Activated B cell treated with CpG ODN at 0.5 μM for 24 hours (primary cell): ENCODE measurements around the gene RAB6B. TPM values are rescaled to one million over a fixed set of nuclear protein-coding genes. Genes with fewer than 3 reads are reported as not detected.

Experiments used
- ATAC-seq: fragments of 200-7000 bp; cut with Tn5 transposase; one replicate; pipeline ENCODE4 v1.10.0; 2021; ENCODE audit warnings: low read depth, mild to moderate bottlenecking, moderate library complexity
- CTCF ChIA-PET: fragments of 350-600 bp; sonication (Branson Sonifier 250); formaldehyde crosslinking; loops from one replicate; lab custom pipeline; 2021; ENCODE audit warnings: antibody characterized with exemption; lab: Charles Lee
- POLR2A ChIA-PET: fragments of 350-600 bp; sonication (Branson Sonifier 250); formaldehyde crosslinking; loops from one replicate; lab custom pipeline; 2021; ENCODE audit warnings: antibody characterized with exemption; lab: Charles Lee
- DNase-seq: peaks from one replicate; pipeline ENCODE4 v3.0.0; 2022
- H3K27ac Mint-ChIP-seq: one replicate; pipeline ENCODE4 v1.8.0; 2020; ENCODE audit warnings: mixed read lengths
- H3K27me3 Mint-ChIP-seq: one replicate; pipeline ENCODE4 v1.8.0; 2021; ENCODE audit warnings: mixed read lengths
- H3K36me3 Mint-ChIP-seq: one replicate; pipeline ENCODE4 v1.8.0; 2021; ENCODE audit warnings: low read depth, mixed read lengths
- H3K4me1 Mint-ChIP-seq: one replicate; pipeline ENCODE4 v1.8.0; 2021; ENCODE audit warnings: mixed read lengths
- H3K4me3 Mint-ChIP-seq: one replicate; pipeline ENCODE4 v1.8.0; 2020; ENCODE audit warnings: mild to moderate bottlenecking, mixed read lengths
- H3K9me3 Mint-ChIP-seq: one replicate; pipeline ENCODE4 v1.8.0; 2020; ENCODE audit warnings: mixed read lengths
- intact Hi-C: fragments of 100-400 bp; cut with micrococcal nuclease; formaldehyde crosslinking; loops from one replicate; pipeline ENCODE4 v1.15.1; 2024
- total RNA-seq: library from RNA; stranded (reverse); gene quantifications from 2 replicates; pipeline ENCODE4 v1.2.3, GENCODE V29; 2022
- TF ChIP-seq, protein P1 (sequence below): fragments of 200-600 bp; IDR thresholded peaks from one replicate; pipeline ENCODE4 v1.8.0; 2022; ENCODE audit warnings: antibody characterized with exemption, mild to moderate bottlenecking

RAB6B gene
- total RNA-seq, 1 donor from 2014 or later = not detected

DNA sequence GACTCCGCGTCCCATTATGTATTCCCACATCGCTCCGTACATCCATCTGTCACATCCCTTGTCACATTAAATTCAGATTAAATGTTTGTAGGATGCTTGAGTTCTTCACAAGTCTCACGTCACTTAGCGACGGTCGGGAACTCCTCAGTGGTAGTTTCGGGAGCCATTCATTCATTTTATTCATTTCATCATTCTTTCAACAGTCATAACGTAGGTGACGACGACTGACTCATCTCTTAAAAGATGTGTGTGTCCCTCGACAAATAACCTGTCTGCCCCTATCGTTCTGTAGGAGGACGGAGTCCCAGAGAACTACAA, 90.3 kb downstream of the RAB6B start:
- Mint-ChIP-seq H3K27me3 (peaks cover 6% of the 10 kb centered on the region), H3K9me3 (no peaks in the 10 kb centered on the region), H3K4me3 (peak overlapping the region; percentile 96), H3K27ac (peak overlapping the region; percentile 95), H3K4me1 (peaks cover 21% of the 10 kb centered on the region), H3K36me3 (peaks cover 36% of the 10 kb centered on the region)
- no peak for DNase-seq
- TF ChIP-seq, protein P1, sequence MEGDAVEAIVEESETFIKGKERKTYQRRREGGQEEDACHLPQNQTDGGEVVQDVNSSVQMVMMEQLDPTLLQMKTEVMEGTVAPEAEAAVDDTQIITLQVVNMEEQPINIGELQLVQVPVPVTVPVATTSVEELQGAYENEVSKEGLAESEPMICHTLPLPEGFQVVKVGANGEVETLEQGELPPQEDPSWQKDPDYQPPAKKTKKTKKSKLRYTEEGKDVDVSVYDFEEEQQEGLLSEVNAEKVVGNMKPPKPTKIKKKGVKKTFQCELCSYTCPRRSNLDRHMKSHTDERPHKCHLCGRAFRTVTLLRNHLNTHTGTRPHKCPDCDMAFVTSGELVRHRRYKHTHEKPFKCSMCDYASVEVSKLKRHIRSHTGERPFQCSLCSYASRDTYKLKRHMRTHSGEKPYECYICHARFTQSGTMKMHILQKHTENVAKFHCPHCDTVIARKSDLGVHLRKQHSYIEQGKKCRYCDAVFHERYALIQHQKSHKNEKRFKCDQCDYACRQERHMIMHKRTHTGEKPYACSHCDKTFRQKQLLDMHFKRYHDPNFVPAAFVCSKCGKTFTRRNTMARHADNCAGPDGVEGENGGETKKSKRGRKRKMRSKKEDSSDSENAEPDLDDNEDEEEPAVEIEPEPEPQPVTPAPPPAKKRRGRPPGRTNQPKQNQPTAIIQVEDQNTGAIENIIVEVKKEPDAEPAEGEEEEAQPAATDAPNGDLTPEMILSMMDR = no peak
- no peak for ATAC-seq
- intact Hi-C loops = loop anchor here (1.0 to 5.0 kb wide), 11 partner anchors 143 to 1388 kb away; partner anchors contain the start of genes ANAPC13, CDV3, DNAJC13 and NPHP3
- ChIA-PET CTCF (no interaction called here), POLR2A (no interaction called here)

DNA sequence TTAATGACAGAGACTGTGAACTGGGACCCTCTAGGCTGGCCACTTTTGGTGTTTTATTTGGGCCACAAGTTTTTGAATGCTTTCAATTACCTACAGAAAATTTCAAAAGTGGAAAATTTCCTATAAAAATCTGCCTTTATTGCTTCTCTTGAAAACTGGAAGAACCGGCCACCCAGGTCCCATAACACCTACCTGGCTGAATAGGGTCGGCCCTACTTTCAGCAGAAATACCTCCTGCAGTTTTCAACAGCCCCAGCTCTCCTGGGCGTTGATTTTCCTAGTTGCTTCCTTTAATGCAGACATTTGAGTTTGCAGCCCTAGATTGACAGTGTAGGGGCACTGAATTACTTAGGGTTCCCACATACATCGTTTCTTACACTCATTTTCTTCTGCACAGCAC, 90.8 kb downstream of the RAB6B start:
- peaks cover 7% of the 10 kb centered on the region for H3K27me3 Mint-ChIP-seq
- peaks cover 31% of the 10 kb centered on the region for H3K36me3 Mint-ChIP-seq
- H3K27ac Mint-ChIP-seq = peak overlapping the region; percentile 95
- peaks cover 21% of the 10 kb centered on the region for H3K4me1 Mint-ChIP-seq
- no peak for ATAC-seq
- DNase-seq = no peak
- no peaks in the 10 kb centered on the region for H3K9me3 Mint-ChIP-seq
- ChIA-PET POLR2A (no interaction called here), CTCF (interaction anchor here (1.4 kb wide), 1 partner anchor 12 kb away, joined by 3 read pairs; no protein-coding TSS in a partner anchor)
- intact Hi-C loops = loop anchor here (1.0 to 5.0 kb wide), 11 partner anchors 143 to 1388 kb away; partner anchors contain the start of genes ANAPC13, CDV3, DNAJC13 and NPHP3
- TF ChIP-seq, protein P1 = no peak
- peak overlapping the region; percentile 96 for H3K4me3 Mint-ChIP-seq

DNA sequence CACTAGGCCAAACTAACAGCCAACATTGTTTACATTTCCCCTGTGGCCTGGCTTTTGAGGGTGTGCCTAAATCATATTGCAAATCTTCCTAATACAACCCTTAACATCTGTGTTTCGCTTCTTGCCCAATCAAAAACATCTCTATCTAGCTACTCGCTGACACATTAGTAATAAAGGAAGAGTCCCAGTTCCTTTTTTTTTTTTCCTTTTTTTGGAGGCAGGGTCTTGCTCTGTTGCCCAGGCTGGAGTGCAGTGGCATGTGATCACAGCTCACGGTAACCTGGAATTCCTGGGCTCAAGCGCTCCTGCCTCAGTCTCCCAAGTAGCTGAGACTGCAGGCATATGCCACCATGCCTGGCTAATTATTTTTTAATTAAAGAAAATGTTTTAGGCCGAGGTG, 92.2 kb downstream of the RAB6B start:
- Mint-ChIP-seq H3K4me1 (peaks cover 21% of the 10 kb centered on the region), H3K27ac (no peak overlapping the region), H3K27me3 (peaks cover 12% of the 10 kb centered on the region), H3K9me3 (no peaks in the 10 kb centered on the region), H3K4me3 (no peak overlapping the region), H3K36me3 (peaks cover 24% of the 10 kb centered on the region)
- ChIA-PET POLR2A (no interaction called here), CTCF (interaction anchor here (1.4 kb wide), 1 partner anchor 14 kb away, joined by 3 read pairs; no protein-coding TSS in a partner anchor)
- intact Hi-C loops = no loop called here
- ATAC-seq (no peak), DNase-seq (no peak)
- TF ChIP-seq, protein P1 = no peak

DNA sequence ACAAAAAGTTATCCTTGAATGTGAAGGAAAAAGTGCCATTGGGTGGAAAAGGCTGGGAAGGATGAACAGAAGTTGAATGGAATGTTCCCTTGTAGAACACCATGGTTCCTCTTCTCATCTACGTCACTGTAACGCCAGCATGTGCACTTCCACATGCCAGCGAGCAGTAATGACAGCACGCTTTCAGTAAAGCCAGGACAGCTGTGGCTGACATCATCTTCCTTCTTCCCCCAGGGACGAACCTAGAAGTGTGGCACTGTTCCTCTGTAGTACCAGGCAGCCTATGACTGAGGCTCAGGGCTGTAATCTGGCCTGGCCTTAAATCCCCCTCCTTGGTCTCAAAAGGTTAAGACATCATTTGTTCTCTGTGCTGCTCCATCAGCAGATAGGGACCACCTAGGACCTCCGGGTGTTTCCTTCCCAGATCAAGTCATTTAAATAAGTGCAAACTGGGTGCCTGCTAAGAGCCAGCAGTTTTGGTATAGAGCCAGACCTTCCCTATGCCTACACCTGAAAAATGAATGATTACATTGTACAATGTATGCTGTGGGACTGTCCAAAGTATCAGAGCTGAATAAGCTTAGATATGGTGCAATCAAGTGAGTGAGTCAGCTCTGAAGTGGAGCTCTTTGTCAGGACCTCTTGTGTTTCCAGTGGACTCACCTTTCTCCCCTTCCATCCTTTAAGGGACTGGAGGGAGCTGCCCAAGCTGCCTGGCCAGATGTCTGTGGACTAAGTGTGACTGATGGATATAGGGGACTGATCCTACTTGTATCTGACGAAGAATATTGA, 95.7 kb downstream of the RAB6B start:
- ChIA-PET POLR2A (interaction anchor here (0.5 to 0.6 kb wide), 2 partner anchors 31 to 133 kb away, joined by 3 to 6 read pairs; no protein-coding TSS in a partner anchor), CTCF (no interaction called here)
- Mint-ChIP-seq H3K27me3 (peaks cover 24% of the 10 kb centered on the region), H3K36me3 (no peaks in the 10 kb centered on the region), H3K9me3 (no peaks in the 10 kb centered on the region), H3K4me1 (peaks cover 2% of the 10 kb centered on the region), H3K4me3 (no peak overlapping the region), H3K27ac (no peak overlapping the region)
- TF ChIP-seq, protein P1 = no peak
- intact Hi-C loops = no loop called here
- peak; percentile 47 for ATAC-seq
- DNase-seq = no peak

DNA sequence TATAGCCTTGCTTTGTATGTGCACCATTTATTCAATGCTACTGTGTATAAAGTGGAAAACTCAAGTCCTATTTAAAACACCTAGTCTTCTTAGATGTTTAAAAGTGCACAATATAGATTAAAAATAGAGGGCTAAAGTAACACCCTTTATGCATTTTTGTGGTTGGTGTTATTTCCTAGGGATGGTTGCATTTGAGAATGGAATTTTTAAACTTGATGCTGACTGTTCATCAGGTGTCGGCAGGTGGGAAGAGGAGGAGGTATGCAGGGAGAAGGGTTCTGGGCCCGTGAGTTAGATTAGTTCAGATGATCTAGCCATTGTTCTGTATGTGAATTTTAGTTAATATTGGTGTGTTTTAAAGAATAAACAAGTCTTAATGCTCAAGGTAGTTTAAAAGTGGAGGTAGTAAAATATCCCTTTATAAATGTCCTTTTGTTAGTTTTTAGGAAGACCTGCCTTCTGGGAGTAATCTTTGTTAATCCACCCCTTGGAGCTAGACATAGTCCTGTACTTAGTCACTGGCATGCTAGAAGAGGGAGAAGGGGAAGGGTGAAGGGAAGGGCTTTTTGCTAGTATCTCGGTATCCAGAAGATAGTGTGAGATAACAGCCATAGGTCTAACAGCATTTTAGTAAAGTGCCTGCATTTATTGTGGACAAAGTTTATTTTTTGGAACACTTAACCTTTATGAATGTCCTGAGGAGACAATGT, 98.1 kb downstream of the RAB6B start:
- Mint-ChIP-seq H3K4me3 (no peak overlapping the region), H3K27me3 (peaks cover 24% of the 10 kb centered on the region), H3K4me1 (no peaks in the 10 kb centered on the region), H3K27ac (no peak overlapping the region), H3K36me3 (peaks cover under 1% of the 10 kb centered on the region), H3K9me3 (peaks cover 6% of the 10 kb centered on the region)
- POLR2A ChIA-PET = no interaction called here
- CTCF ChIA-PET = no interaction called here
- ATAC-seq = no peak
- TF ChIP-seq, protein P1 = no peak
- intact Hi-C loops = no loop called here
- DNase-seq = no peak
